Ramos (cell line): ENCODE measurements around the gene RBM43.

Experiments used
- in situ Hi-C: fragments of 300-500 bp; cut with MboI; formaldehyde crosslinking; loops from one replicate; pipeline ENCODE4 v1.14.3; 2022; ENCODE audit warnings: low sequenced_read_pairs; ENCODE audit not compliant: unreplicated experiment

The RBM43 gene

GRCh38 chr2:151269798-151270568 lies 8.3 kb upstream of the RBM43 start:
- in situ Hi-C loops, result no loop called here

- in situ Hi-C loops, result no loop called here
Observed at GRCh38 chr2:151268085-151268484, 6.4 kb upstream of the RBM43 start.

- in situ Hi-C loops, result no loop called here
Observed at GRCh38 chr2:151267537-151267936, 5.9 kb upstream of the RBM43 start.

GRCh38 chr2:151265991-151266390 lies 4.3 kb upstream of the RBM43 start:
- in situ Hi-C loops, result no loop called here

- in situ Hi-C loops, result no loop called here
Observed at GRCh38 chr2:151264157-151264825, 2.6 kb upstream of the RBM43 start.

GRCh38 chr2:151262629-151263028 lies 966 bp upstream of the RBM43 start:
- in situ Hi-C loops, result no loop called here

GRCh38 chr2:151261977-151262291 lies 271 bp upstream of the RBM43 start:
- in situ Hi-C loops, result no loop called here

GRCh38 chr2:151260573-151261230 lies 961 bp downstream of the RBM43 start:
- in situ Hi-C loops, result no loop called here

- in situ Hi-C loops, result no loop called here
Observed at GRCh38 chr2:151258121-151258520, 3.5 kb downstream of the RBM43 start.

GRCh38 chr2:151252646-151253045 lies 9.0 kb downstream of the RBM43 start:
- in situ Hi-C loops, result no loop called here

GRCh38 chr2:151251012-151251411 lies 10.7 kb downstream of the RBM43 start:
- in situ Hi-C loops, result no loop called here

GRCh38 chr2:151247432-151247831 lies 14.2 kb downstream of the RBM43 start:
- in situ Hi-C loops, result loop anchor here (25.0 kb wide), 1 partner anchor 1660 kb away; the partner anchor contains the start of gene MMADHC

- in situ Hi-C loops, result loop anchor here (25.0 kb wide), 1 partner anchor 1659 kb away; the partner anchor contains the start of gene MMADHC
Observed at GRCh38 chr2:151246152-151246551, 15.5 kb downstream of the RBM43 start.

- in situ Hi-C loops, result loop anchor here (25.0 kb wide), 1 partner anchor 1656 kb away; the partner anchor contains the start of gene MMADHC
Observed at GRCh38 chr2:151243468-151243867, 18.2 kb downstream of the RBM43 start.

- in situ Hi-C loops, result loop anchor here (25.0 kb wide), 1 partner anchor 1654 kb away; the partner anchor contains the start of gene MMADHC
Observed at GRCh38 chr2:151241224-151241623, 20.4 kb downstream of the RBM43 start.

GRCh38 chr2:151240433-151240832 lies 21.2 kb downstream of the RBM43 start:
- in situ Hi-C loops, result loop anchor here (25.0 kb wide), 1 partner anchor 1653 kb away; the partner anchor contains the start of gene MMADHC

GRCh38 chr2:151239624-151240023 lies 22.0 kb downstream of the RBM43 start:
- in situ Hi-C loops, result loop anchor here (25.0 kb wide), 1 partner anchor 1652 kb away; the partner anchor contains the start of gene MMADHC

- in situ Hi-C loops, result loop anchor here (25.0 kb wide), 1 partner anchor 1652 kb away; the partner anchor contains the start of gene MMADHC
Observed at GRCh38 chr2:151238527-151239487, 22.9 kb downstream of the RBM43 start.

GRCh38 chr2:151237422-151238025 lies 24.1 kb downstream of the RBM43 start:
- in situ Hi-C loops, result loop anchor here (25.0 kb wide), 1 partner anchor 1650 kb away; the partner anchor contains the start of gene MMADHC
